Measurements from ENCODE around the gene FAM81A.
"Not testable (repeated sequence)": the region's sequence is repeated elsewhere in the genome, so short reads cannot be mapped to it uniquely, and the experiment has no call there.

FAM81A gene

DNA sequence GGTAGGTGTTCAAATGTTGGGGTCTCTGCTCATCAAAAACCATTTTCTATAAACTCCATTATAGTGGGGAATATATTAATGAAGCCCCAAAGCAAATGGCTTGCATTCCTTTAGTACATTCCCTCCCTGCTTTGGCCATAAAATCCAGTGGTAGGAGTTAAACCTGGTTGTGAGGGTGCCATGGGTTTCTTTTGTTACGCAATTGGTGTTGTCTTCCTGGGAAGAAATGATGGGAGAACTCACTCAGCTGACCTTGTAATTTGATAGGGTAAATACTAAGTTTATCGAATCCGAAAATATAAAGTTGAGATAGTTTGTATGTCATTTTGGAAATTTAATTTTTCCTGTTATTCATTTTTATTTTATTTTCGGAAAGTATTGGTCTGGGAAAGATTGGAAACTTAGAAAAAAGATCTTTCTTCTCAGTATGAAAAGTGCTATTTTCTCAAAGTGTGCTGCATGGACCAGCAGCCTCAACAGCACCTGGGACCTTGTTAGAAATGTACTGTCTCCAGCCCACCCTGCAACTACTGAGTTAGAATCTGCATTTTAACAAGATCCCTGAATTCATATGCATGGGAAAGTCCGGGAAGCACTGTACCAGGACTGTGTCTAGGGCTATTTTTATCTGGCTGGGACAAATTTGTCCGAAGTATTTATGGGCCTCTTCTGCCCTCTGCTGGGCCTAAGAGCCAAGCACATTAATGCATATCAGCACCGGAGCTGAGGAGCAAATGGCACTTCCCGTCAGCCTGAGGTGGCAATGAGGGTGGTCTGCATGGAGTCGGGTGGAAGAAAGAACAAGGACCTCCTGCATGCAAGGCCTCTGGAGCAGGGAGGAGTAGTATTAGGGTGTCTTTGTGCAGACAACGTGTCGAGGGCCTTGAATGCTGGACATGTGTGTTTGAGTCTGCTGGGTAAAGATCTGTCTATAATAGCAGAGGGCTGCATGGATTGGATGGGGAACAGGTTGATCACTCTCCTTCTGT lies 54.7 kb downstream of the FAM81A start:
- no peak for DNase-seq

DNA sequence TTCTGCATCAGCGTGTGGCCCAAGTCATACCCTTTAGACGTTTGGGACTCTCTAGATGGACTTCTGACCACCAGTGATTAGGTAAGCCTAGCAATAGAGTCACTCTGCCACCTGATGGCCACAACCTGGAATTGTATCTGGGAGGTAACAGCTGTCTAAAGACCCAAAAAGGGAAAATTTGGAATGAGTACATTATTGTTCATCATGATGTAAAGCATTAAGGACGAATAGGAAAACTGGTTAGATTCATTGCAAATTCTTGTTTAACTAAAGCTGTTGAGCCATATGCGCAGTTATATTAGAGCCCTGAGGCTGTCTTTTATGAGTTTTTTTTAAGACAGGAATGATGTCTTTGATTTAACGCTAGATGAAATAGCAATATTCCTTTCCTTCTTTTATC lies 63.6 kb downstream of the FAM81A start:
- no peak for DNase-seq

DNA sequence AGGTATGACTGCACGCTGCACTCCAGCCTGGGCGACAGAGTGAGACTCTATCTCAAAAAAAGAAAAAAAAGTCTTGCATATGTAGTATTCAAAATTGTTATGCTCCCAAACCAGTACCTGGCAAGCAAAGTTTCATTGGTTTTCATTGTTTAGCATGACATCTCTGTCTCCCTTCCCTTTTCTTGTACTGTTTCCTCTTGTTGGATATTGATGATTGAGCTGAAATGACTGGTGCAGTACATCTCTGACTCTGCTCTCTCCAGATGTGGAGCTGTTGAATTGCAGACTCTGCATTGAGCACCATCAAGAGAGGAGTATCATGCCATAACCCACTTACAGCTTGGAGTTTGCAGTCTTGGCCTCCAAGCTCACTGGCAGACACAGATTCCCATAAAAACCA lies 77.2 kb downstream of the FAM81A start:
- no peak for DNase-seq

DNA sequence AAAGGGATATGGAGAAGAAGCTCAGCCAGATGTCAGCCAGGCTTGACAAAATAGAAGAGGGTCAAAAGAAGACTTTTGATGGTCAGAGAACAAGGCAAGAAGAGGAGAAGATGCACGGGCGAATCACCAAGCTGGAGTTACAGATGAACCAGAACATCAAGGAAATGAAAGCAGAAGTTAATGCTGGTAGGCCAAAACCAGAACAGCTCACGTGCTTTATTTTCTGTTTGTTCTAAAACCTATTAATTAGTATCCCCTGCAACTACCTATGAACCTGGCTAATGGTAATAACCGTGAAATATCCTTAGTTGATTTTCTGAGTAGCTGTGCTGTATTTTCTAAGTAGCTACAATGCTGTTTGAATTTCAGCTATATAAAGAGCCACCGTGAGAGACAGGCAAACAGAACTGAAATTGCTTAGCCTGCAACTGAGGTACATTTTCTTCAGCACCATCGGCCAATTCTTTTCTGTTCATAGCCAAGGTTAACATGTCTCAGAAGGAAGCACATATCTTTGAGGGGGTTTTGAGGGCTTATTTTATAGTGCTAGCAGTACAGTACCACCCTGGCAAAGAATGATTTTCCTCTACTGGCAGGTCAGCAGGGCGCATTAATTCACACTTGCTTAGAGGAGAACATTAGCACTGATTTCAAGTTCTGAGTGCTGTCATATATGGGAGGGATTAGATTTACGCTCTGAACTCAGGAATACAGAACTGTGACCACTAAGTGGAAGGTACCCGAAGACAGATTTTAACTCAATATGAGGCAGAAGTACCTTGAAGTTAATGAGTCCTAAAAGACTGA lies 78.9 kb downstream of the FAM81A start:
- DNase-seq: no peak

DNA sequence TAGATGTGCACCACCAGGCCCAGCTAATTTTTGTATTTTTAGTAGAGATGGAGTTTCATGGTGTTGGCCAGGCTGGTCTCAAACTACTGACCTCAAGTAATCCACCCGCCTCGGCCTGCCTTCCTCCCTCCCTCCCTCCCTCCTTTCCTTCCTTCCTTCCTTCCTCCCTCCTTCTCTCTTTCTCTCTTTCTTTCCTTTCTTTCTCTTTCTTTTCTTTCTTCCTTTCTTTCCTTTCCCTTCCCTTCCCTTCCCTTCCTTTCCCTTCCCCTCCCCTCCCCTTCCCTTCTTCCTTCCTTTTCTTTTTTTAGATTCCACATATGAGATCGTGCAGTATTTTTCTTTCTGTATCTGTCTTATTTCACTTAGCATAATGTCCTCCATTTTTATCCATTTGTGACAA lies 81.3 kb downstream of the FAM81A start:
- DNase-seq: no peak

DNA sequence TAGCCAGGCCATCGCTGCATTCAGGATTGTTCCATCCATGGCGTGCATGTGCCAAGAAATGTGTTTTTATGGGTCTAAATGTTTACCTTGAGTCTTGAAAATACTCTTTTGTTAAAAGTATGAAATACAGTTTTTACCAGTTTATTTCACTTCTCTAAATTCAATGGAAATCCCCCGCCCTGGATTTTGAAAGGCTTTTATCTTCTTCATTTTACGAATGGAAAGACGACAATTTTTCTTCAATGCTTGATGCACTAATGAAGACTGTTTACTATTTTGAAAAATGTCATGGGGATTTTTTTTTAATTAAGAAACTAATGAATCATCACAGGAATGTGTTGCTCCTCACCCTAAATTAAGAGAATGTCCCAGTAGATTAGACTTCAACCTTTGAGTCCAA lies 83.5 kb downstream of the FAM81A start:
- no peak for DNase-seq

DNA sequence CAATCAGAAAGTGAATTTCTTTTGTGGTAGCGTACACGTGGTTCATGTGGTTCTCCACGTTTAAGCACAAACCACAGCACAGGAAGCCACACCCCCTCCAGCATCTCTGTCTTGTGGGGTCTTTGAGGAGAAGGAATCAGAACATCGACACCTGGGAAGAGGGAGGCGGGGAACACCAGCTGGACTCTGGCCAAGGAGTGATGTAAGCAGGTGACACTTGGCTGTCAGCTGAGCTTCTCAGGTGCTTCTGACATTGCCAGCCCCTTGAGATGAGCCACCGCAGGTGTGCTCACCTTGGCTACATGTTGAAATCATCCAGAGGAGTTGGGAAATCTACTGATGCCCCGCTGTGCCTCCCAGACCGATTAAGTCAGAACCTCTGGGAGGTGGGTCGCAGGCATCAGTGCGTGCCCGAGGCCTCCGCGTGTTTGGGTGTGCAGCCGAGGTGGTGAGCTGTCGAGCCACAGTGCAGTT lies 85.0 kb downstream of the FAM81A start:
- DNase-seq: no peak

DNA sequence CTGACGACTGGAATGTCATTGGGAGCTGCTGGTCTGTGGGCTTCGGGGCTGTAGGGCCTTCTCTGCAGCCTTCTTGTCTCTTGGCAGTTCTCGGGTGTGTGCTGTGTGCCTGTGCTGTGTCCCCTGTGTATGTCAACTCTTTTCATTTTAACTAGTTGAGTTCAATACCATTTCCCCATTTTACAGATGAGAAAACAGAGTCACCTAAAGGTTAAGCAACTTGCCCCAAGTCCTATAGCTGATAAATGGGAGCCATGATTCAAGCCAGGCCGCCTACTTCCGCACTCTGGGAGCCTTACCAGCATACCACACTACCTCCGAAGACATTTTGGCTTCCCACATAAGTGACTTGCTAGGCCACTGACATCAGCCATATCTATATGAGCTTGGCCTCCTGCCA lies 85.7 kb downstream of the FAM81A start:
- DNase-seq: no peak

DNA sequence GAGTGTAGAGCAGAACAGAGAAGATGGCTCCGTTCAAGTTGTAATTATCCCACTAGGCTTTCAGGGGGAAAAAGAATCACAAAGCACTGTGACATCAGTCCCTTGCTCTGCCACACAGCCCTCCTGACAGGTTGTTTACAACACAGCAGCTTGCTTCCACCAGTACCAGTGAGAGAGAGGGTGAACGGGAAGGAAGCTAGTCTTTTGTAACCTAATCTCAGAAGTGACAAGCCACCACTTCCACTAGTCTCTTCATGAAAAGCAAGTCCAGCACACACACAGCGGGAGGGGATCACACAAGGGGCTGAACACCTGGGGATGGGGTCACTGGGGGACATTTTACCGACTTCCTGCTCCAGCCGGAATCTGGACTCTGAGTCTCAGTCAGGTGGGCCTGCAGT lies 86.3 kb downstream of the FAM81A start:
- DNase-seq: no peak

DNA sequence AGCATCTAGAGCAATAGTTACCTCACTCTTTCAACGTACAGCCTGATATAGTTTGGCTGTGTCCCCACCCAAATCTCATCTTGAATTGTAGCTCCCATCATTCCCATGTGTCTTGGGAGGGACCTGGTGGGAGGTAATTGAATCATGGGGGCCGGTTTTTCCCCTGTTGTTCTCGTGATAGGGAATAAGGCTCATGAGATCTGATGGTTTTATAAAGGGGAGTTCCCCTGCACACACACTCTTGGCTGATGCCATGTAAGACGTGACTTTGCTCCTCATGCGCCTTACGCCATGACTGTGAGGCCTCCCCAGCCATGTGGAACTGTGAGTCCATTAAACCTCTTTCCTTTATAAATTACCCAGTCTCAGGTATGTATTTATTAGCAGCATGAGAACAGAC lies 88.5 kb downstream of the FAM81A start:
- not testable (repeated sequence) for DNase-seq

DNA sequence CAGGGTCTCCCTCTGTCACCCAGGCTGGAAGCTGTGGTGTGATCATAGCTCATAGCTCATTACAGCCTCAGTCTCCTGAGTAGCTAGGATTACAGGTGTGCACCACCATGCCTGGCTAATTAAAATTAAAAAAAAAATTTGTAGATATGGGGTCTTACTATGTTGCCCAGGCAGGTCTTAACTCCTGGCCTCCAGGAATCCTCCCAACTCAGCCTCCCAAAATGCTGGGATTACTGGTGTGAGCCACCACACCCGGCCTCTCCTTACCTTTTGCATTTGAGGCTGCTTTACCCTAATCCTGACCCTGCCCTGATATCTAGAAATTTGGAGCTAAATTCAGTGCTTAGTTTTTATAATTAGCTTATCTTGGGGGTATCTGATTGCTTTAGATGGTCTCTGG lies 90.4 kb downstream of the FAM81A start:
- no peak for DNase-seq

DNA sequence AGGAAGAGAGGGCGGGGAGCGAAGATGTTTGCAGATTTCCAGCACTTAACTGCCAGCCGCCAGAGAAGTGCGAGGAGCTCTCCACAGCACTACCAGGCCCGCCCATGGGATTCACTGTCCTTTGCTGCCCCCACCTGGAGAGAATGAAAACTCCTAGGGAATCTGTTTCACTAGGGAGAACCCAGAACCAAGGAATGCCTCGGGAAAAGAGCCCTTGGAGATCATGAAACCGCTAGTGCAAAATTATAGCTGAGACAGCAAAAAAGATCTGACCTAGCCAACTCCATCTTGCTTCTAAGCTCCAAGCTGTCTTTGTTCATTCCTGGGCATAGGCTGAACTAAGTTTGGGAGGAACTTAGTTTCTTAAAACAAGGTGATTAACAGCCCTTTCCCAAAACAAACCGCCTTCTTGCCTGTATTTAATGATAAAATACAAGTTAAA lies 91.0 kb downstream of the FAM81A start:
- DNase-seq: no peak

DNA sequence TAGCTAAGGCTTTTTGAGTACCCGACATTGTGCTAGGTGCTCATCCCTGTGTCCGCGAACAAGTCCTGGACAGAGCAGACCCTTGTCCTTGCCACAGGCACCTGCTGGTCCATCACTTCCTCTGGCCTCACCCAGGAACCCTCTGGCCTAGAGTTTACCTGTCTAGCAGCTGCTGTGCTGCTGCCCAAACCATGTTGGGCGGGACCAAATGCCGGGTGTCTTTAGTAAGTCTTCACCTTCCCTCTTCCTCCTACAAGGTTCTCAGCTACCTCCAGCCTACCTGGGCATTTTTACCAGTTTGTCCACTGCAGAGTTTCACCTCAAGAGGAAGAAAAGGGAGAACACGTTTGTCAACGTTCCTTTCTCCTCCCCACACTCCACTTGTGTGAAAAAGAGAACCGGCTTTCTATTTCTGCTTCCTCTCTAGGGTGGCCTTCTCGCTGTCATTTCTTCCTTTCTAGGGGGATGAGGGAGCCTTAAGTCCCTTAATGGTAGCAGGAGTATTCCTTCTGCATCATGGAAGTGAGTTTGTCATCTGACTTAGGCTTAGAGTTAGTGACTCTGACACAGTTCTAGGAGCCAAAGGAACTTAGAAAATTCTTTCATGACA lies 93.2 kb downstream of the FAM81A start:
- no peak for DNase-seq

DNA sequence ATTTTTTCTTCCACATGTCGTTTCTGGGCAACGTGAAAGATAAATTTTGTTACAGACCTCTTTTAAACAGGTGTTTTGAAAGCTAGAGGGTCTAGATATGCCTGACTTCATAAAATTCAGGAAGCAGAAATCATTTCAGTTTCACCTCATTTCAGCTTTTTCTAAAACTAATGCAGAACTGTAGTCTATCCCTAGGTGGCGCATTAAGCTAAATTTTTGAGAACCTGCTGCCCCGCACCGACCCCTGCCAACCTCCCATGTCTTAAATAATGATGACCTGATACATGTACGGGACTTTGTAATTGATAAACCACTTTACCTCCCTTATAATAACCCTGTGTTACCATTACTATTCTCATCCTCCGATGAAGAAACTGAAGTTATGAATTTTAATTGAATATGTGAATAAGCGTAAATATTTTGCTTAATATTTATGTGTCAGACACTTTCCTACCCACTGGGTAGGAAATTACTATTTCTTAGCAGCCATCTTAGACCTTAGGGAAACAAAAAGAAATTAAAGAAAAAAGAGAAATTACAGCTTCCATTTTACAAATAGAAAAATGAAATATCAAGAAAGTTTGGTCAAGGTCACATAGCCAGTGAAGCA lies 94.9 kb downstream of the FAM81A start:
- DNase-seq: no peak

DNA sequence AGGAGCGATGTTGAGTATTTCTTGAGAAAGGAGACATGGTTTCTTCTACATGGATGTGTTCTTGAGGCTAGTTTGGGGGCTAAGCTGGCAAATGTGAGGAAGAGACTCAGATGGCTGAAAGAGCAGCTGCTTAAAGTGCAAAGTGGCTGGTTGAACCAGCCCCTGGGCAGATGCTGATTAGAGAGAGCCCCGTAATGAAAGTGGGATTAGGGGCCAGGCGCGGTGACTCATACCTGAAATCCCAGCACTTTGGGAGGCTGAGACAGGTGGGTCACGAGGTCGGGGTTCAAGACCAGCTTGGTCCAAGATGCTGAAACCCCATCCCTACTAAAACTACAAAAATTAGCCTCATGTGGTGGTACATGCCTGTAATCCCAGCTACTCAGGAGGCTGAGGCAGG lies 98.6 kb downstream of the FAM81A start:
- no peak for DNase-seq

DNA sequence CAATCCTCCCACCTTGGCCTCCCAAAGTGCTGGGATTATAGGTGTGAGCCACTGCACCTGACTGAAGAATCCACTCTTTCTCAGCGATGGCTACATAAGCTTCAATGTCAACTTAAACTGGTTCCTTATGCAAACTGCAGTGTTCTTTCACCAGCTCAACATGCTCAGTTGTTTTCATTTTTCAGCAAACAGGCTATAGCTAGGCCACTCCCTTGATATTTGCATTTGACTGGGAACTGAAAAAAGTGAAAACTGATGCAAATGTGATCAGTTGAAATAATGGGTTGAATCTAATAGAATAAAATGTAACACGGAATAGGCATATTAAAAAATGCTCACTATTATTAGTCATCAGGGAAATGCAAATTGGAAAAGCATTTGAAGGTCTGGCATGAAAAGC lies 99.4 kb downstream of the FAM81A start:
- DNase-seq: no peak

DNA sequence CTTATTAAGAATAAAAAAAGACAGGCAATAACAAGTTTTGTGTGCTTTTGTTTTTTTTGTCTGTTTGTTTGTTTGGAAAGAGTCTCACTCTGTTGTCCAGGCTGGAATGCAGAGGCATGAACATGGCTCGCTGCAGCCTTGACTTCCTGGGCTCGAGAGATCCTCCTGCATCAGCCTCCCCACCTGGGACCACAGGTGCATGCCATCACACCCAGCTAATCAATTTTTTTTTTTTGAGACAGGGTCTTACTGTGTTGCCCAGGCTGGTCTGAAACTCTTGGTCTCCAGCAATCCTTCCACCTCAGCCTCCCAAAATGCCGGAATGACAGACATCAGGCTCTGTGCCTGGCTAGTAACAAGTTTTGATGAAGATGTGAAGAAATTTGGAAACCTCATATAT lies 100.5 kb downstream of the FAM81A start:
- no peak for DNase-seq

DNA sequence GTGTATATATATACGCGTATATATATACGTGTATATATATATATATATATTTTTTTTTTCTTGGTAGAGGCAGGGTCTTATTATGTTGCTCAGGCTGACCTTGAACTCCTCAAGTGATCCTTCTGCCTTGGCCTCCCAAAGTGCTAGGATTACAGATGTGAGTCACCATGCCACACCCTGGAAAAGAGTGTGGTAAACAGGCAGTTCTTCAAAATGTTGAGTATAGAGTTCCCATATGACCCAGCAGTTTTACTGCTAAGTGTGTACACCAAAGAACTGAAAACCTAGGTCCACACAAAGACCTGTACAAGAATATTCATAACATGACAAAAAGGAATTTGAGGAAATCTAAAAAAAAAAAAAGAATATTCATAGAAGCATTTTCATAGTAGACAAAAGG lies 101.8 kb downstream of the FAM81A start:
- DNase-seq: no peak

DNA sequence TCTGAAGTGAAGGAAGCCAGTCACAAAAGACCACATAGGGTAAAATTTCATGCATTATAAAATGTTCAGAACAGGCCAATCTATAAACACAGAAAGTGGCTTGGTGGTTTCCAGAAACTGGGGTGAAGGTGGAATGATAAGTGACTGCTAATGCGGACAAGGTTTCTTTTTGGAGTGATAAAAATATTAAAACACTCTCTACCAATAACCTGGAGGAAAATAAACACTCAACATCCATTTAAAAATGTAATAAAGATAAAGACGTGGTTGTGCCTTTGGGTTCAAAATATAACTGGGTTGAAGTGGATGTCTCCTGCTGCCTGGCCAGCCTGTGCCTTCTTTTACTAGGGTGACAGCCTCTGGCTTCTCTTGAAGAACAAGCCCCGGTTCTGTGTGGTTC lies 102.7 kb downstream of the FAM81A start:
- DNase-seq: no peak

DNA sequence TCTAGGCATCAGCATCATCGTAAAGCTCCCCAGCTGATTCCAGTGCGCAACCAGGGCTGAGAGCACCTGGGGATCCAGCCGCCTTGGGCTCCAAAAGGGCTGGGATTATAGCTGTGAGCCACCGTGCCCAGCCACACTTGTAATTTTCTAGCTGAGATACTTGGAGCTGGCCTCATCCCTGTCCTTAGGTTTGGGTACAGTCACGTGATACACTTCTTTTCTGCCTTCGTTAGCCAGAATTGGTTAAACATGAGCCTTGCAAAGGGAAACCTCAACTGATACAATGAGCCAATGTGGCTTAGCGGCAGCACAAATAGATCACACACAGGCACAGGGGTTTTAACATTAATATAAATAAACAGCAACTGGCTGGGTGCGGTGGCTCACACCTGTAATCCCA lies 103.8 kb downstream of the FAM81A start:
- no peak for DNase-seq

DNA sequence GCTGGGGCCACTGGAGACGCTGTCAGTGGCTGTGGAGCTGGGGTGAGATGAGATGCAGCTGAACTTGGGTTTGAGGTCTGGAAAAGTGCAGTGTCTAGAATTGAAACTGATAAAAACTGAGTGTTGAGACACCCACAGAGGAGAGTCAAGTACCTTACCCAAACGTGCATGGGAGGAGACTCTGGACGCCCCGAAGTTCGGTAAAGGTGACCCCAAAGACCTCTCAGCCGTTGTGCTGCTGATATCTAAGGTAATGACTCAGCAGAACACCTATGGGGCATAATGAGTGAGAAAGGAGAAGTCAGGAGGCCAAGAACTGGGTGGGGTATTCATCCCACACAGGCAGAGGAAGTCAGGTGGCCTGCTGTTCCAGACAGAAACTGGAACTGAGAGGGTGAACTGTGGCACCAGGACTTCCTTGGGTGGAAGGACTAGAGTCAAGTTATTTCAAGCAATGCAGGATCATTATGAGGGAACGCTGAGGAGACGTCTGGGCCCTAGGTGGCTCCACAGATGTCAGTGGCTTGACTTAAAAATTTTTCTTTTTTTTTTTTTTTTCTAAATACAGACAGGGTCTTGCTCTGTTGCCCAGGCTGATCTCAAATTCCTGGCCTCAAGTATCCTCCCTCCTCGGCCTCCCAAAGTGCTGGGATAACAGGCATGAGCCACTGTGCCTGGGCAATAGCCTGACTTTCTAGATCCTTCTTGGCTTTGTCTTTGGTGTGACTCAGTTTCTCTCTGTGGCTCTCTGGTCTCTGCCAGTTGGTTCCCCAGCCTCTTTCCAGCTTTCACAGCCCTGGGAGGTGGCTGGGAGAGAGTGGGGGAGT lies 105.9 kb downstream of the FAM81A start:
- DNase-seq: no peak

DNA sequence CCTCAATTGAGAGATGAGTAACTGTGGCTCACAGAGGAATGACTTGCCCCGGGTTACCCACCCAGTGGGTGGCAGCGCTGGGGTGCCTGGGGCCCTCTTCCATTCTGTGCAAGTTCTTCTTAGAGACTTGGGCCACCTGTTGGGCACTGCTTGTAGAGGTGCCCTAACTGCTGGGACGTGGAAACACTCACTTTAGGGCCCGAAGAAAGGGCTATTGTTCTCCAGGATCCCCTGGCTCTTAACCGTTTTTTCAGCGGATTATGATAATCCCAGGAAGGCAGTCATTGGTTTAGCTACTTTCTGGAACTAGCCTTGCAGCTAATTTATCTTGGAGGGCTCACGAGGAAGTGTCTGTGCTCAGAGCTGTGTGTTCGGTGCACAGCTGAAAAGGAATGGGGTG lies 107.6 kb downstream of the FAM81A start:
- no peak for DNase-seq
